GM20000 (cell line): ENCODE data around the gene DPP3.

Source experiments
- DNase-seq: peaks from one replicate; pipeline ENCODE4 v3.0.0; 2012; ENCODE audit warnings: low spot score
- TF ChIP-seq, protein P1 (sequence below): IDR thresholded peaks from 2 replicates; pipeline ENCODE4 v1.5.1; 2012; ENCODE audit warnings: mild to moderate bottlenecking, control low read depth; ENCODE audit errors: extremely low read depth, missing control alignments

Gene DPP3

DNA sequence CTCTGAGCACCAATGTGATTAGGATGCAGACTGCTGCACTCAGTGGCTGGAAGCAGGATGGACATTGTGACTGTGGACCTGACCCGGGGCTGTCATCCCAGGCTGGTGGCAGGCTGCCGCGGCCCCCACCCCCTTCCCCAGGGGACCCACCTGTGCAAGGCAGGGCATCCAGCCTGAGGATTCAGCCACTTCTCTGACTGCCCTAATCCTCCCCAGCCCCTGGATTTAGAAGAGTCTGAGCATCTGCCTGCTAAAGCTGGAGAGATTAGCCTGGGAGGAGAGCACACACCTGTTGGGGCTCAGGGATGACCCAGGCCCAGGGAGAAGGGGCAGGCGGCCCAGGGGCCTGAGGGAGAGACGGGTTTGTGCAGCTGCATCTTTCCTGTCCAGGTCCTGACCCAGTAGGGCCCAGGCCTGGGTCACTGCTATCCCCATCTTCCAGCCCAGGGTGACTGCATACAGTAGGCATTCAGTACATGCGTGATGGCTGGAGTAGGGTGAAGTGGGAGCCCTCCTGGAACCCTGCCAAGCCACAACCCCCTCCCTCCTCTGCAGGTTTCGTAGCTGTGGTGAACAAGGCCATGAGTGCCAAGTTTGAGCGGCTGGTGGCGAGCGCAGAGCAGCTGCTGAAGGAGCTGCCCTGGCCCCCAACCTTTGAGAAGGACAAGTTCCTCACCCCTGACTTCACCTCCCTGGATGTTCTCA is 12.1 kb downstream of the DPP3 start:
- TF ChIP-seq, protein P1, sequence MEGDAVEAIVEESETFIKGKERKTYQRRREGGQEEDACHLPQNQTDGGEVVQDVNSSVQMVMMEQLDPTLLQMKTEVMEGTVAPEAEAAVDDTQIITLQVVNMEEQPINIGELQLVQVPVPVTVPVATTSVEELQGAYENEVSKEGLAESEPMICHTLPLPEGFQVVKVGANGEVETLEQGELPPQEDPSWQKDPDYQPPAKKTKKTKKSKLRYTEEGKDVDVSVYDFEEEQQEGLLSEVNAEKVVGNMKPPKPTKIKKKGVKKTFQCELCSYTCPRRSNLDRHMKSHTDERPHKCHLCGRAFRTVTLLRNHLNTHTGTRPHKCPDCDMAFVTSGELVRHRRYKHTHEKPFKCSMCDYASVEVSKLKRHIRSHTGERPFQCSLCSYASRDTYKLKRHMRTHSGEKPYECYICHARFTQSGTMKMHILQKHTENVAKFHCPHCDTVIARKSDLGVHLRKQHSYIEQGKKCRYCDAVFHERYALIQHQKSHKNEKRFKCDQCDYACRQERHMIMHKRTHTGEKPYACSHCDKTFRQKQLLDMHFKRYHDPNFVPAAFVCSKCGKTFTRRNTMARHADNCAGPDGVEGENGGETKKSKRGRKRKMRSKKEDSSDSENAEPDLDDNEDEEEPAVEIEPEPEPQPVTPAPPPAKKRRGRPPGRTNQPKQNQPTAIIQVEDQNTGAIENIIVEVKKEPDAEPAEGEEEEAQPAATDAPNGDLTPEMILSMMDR = no peak
- no peak for DNase-seq

DNA sequence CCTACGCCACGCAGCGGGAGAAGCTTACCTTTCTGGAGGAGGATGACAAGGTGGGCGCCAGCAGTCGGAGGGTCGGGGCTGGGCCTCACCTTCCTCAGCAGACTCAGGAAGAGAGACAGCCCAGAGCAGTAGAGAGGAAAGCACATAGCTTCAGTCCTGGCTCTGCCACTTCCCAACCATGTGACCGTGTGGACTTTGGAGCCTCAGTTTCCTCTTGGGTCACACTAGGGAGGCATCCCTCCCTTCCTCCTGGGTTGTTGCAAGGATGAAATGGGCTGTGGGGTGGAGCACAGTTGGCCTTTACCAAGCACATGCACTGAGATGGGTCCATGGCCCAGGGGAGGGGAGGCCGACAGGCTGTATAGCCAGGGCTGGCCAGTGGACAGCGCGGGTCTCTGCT is 12.9 kb downstream of the DPP3 start:
- DNase-seq = no peak
- TF ChIP-seq, protein P1 = no peak

DNA sequence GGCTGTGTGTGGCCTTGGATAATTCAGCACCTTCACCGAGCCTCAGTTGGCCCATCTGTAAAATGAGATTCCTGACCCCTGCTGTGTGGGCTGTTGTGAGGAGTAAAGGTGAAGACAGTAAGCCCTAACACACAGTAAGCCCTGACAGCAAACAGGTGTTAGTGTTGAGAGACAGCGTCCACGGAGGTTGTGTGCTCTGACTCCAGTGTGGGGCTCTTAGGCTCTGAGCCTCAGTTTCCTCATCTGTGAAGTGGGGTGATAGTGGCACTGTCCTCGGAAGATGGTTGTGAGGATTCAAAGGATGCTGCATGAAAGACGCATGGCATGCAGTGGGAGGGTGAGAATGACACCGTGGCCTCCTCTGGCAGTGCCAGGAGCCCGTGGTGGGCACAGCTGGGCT is 14.2 kb downstream of the DPP3 start:
- TF ChIP-seq, protein P1 = no peak
- DNase-seq = no peak

DNA sequence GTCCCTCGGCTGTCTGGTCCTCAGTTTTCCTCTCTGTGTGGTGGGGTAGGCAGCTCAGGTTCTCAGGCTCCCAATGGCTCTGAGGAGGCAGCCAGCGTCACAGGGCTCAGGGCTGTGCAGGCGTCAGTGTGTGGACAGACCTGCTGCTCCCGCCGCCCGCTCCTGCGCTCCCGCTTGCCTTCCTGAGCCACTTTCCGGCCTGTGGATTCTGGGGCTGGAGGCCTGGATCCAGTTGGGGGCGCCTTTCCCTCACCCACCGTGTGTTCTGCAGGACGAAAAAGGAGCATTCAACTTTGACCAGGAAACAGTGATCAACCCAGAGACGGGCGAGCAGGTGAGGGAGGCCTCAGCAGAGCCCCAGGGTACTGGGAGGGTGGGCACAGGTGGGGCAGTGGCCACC is 14.7 kb downstream of the DPP3 start:
- no peak for DNase-seq
- TF ChIP-seq, protein P1 = no peak

DNA sequence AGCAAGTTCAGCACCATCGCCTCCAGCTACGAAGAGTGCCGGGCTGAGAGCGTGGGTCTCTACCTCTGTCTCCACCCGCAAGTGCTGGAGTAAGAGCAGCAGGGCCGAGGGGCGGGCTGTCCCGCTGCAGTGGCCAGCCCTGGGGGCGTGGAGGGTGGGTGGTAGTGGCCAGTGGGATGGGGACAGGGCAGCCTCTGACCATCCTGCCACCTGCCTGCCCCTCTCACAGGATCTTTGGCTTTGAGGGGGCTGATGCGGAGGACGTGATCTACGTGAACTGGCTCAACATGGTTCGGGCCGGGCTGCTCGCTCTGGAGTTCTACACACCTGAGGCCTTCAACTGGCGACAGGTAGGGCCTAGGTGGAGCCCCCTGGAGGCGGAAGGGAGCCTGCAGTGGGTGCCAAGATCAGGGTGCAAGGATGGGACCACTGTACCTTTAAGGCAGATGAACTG is 15.2 kb downstream of the DPP3 start:
- no peak for DNase-seq
- TF ChIP-seq, protein P1 = no peak

DNA sequence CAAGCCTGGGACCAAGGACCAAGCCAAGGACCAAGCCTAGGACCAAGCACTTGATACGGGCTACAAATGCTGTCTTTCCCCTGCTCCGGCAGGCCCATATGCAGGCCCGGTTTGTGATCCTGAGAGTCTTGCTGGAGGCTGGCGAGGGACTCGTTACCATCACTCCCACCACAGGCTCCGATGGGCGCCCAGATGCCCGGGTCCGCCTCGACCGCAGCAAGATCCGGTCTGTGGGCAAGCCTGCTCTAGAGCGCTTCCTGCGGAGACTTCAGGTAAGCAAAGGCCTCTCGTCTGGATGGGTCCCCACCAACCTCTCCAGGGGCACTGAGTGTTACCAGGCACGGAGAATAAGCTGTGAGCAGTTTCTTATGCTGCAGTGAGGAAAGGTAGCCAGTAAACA is 17.0 kb downstream of the DPP3 start:
- DNase-seq = no peak
- TF ChIP-seq, protein P1 = no peak

DNA sequence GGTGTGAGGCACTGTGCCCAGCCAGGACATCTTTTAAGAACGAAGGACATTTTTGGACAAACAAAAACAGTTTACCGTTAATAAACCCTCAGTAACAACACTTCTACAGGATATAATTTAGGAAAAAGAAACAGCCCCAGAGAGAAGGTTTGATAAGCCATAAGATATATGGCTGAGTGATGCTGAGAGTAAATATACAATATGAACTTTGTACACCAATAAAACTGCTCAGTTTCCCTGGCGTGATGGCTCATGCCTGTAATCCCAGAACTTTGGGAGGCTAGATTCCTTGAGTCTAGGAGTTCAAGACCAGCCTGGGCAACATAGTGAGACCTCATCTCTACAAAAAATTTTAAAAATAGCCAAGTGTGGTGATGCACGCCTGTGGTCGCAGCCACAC is 18.3 kb downstream of the DPP3 start:
- TF ChIP-seq, protein P1 = no peak
- DNase-seq = no peak
